ENCODE data around the gene STH. TPM values are rescaled to one million over a fixed set of nuclear protein-coding genes. Genes with fewer than 3 reads are reported as not detected.

Gene STH
- total RNA-seq, 2 donors from 2014 or later, result not detected

DNA sequence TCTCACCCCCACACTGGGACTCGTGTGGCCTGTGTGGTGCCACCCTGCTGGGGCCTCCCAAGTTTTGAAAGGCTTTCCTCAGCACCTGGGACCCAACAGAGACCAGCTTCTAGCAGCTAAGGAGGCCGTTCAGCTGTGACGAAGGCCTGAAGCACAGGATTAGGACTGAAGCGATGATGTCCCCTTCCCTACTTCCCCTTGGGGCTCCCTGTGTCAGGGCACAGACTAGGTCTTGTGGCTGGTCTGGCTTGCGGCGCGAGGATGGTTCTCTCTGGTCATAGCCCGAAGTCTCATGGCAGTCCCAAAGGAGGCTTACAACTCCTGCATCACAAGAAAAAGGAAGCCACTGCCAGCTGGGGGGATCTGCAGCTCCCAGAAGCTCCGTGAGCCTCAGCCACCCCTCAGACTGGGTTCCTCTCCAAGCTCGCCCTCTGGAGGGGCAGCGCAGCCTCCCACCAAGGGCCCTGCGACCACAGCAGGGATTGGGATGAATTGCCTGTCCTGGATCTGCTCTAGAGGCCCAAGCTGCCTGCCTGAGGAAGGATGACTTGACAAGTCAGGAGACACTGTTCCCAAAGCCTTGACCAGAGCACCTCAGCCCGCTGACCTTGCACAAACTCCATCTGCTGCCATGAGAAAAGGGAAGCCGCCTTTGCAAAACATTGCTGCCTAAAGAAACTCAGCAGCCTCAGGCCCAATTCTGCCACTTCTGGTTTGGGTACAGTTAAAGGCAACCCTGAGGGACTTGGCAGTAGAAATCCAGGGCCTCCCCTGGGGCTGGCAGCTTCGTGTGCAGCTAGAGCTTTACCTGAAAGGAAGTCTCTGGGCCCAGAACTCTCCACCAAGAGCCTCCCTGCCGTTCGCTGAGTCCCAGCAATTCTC is 27.4 kb downstream of the STH start:
- intact Hi-C loops (cut with DNase I), result no loop called here
- Histone ChIP-seq H3K9me3 (no peaks in the 10 kb centered on the region), H3K27me3 (replicated peaks; ENCODE audit: insufficient read depth) (no peaks in the 10 kb centered on the region), H3K36me3 (no peaks in the 10 kb centered on the region), H3K4me1 (replicated peaks) (no peaks in the 10 kb centered on the region), H3K4me3 (no peak overlapping the region), H3K27ac (no peak overlapping the region)
- no peak for DNase-seq (ENCODE audit: low spot score)
- WGBS, result 74% methylated on average over 17 of the region's 17 CpGs
- TF ChIP-seq, protein P1, sequence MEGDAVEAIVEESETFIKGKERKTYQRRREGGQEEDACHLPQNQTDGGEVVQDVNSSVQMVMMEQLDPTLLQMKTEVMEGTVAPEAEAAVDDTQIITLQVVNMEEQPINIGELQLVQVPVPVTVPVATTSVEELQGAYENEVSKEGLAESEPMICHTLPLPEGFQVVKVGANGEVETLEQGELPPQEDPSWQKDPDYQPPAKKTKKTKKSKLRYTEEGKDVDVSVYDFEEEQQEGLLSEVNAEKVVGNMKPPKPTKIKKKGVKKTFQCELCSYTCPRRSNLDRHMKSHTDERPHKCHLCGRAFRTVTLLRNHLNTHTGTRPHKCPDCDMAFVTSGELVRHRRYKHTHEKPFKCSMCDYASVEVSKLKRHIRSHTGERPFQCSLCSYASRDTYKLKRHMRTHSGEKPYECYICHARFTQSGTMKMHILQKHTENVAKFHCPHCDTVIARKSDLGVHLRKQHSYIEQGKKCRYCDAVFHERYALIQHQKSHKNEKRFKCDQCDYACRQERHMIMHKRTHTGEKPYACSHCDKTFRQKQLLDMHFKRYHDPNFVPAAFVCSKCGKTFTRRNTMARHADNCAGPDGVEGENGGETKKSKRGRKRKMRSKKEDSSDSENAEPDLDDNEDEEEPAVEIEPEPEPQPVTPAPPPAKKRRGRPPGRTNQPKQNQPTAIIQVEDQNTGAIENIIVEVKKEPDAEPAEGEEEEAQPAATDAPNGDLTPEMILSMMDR (IDR thresholded peaks at IDR 0.05), result no peak
- TF ChIP-seq POLR2AphosphoS5 (IDR thresholded peaks at IDR 0.05) (no peak), POLR2A (IDR thresholded peaks at IDR 0.05) (no peak)

DNA sequence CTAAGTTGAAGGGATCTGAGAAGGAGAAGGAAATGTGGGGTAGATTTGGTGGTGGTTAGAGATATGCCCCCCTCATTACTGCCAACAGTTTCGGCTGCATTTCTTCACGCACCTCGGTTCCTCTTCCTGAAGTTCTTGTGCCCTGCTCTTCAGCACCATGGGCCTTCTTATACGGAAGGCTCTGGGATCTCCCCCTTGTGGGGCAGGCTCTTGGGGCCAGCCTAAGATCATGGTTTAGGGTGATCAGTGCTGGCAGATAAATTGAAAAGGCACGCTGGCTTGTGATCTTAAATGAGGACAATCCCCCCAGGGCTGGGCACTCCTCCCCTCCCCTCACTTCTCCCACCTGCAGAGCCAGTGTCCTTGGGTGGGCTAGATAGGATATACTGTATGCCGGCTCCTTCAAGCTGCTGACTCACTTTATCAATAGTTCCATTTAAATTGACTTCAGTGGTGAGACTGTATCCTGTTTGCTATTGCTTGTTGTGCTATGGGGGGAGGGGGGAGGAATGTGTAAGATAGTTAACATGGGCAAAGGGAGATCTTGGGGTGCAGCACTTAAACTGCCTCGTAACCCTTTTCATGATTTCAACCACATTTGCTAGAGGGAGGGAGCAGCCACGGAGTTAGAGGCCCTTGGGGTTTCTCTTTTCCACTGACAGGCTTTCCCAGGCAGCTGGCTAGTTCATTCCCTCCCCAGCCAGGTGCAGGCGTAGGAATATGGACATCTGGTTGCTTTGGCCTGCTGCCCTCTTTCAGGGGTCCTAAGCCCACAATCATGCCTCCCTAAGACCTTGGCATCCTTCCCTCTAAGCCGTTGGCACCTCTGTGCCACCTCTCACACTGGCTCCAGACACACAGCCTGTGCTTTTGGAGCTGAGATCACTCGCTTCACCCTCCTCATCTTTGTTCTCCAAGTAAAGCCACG is 28.3 kb downstream of the STH start:
- DNase-seq (ENCODE audit: low spot score), result no peak
- no peak for TF ChIP-seq POLR2AphosphoS5 (IDR thresholded peaks at IDR 0.05)
- TF ChIP-seq, protein P1 (IDR thresholded peaks at IDR 0.05), result no peak
- TF ChIP-seq POLR2A (IDR thresholded peaks at IDR 0.05), result no peak
- Histone ChIP-seq H3K36me3 (peaks cover 6% of the 10 kb centered on the region in 2 donors), H3K27ac (no peak overlapping the region), H3K4me1 (replicated peaks) (no peaks in the 10 kb centered on the region), H3K4me3 (no peak overlapping the region), H3K27me3 (replicated peaks; ENCODE audit: insufficient read depth) (no peaks in the 10 kb centered on the region), H3K9me3 (no peaks in the 10 kb centered on the region)
- WGBS, result 72% methylated on average over 12 of the region's 12 CpGs
- intact Hi-C loops (cut with DNase I), result no loop called here

DNA sequence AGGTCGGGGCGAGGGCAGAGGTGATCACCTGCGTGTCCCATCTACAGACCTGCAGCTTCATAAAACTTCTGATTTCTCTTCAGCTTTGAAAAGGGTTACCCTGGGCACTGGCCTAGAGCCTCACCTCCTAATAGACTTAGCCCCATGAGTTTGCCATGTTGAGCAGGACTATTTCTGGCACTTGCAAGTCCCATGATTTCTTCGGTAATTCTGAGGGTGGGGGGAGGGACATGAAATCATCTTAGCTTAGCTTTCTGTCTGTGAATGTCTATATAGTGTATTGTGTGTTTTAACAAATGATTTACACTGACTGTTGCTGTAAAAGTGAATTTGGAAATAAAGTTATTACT is 28.9 kb downstream of the STH start:
- Histone ChIP-seq H3K4me3 (no peak overlapping the region), H3K9me3 (no peaks in the 10 kb centered on the region), H3K27ac (no peak overlapping the region), H3K36me3 (peaks cover 9 to 11% of the 10 kb centered on the region in 2 donors), H3K4me1 (replicated peaks) (no peaks in the 10 kb centered on the region), H3K27me3 (replicated peaks; ENCODE audit: insufficient read depth) (no peaks in the 10 kb centered on the region)
- WGBS, result 81% methylated on average over 4 of the region's 4 CpGs
- intact Hi-C loops (cut with DNase I), result no loop called here
- no peak for DNase-seq (ENCODE audit: low spot score)
- no peak for TF ChIP-seq POLR2AphosphoS5 (IDR thresholded peaks at IDR 0.05)
- TF ChIP-seq POLR2A (IDR thresholded peaks at IDR 0.05), result no peak
- TF ChIP-seq, protein P1 (IDR thresholded peaks at IDR 0.05), result no peak

DNA sequence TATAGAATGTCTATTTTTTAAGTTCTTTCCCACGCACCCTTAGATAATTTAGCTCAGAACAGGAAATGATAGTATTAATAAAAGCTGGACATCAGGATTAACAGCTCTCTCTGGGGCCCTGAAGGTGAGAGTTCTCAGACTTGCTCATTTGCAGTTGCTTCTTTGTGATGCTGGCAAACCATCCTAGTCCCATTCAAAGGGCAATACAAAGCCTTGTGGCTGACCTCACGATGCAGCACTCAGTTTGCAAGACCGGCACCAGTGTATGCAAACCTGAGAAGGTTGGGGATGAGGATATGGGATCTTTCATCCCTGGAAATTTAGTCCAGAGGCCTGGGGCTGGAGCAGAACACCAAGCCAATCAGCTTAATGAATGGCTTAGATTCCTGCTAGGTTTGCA is 29.3 kb downstream of the STH start:
- 90% methylated on average over 3 of the region's 3 CpGs for WGBS
- H3K36me3 ChIP-seq, result peaks cover 14% of the 10 kb centered on the region in 2 donors

More for the DNA sequence above, 29.3 kb downstream of the STH start:
- intact Hi-C loops (cut with DNase I), result no loop called here
- no peaks in the 10 kb centered on the region for H3K9me3 ChIP-seq
- DNase-seq (ENCODE audit: low spot score), result no peak
- H3K4me3 ChIP-seq, result no peak overlapping the region
- no peak overlapping the region for H3K27ac ChIP-seq
- H3K4me1 ChIP-seq (replicated peaks), result no peaks in the 10 kb centered on the region
- TF ChIP-seq, protein P1 (IDR thresholded peaks at IDR 0.05), result no peak
- TF ChIP-seq POLR2AphosphoS5 (IDR thresholded peaks at IDR 0.05) (no peak), POLR2A (IDR thresholded peaks at IDR 0.05) (no peak)
- H3K27me3 ChIP-seq (replicated peaks; ENCODE audit: insufficient read depth), result no peaks in the 10 kb centered on the region

Data from prostate gland (tissue), 2 donors.